ENCODE data around the gene GLYR1. TPM values are rescaled to one million over a fixed set of nuclear protein-coding genes. Genes with fewer than 3 reads are reported as not detected.

The GLYR1 gene
- total and polyA plus RNA-seq, 2 donors (not counting 1 experiment from before 2014, with no cell fraction given) = 34.0 to 137 TPM

GRCh38 chr16:4813251-4814003 is 33.7 kb downstream of the GLYR1 start:
- DNase-seq (no peak), ATAC-seq (ENCODE audit: low read depth) (no peak)
- WGBS (ENCODE audit: insufficient coverage) = 98% methylated on average over 16 of the region's 16 CpGs
- ChIA-PET POLR2A (no interaction called here), CTCF (no interaction called here)
- H3K4me3 Mint-ChIP-seq = no peak overlapping the region
- H3K4me1 ChIP-seq (ENCODE audit: control insufficient read depth in 2 of 2, insufficient read depth in 2 of 2, low read length in 2 of 2) = no peaks in the 10 kb centered on the region
- H3K4me3 ChIP-seq (ENCODE audit: control extremely low read depth in 1 of 5, extremely low read depth in 1 of 5, insufficient read depth in 1 of 5, low read depth in 2 of 5, low read length in 4 of 5) = no peak overlapping the region
- H3K79me2 ChIP-seq (ENCODE audit: control insufficient read depth, insufficient read depth, low read length) = no peaks in the 10 kb centered on the region
- H3K27me3 Mint-ChIP-seq = no peaks in the 10 kb centered on the region
- no peak overlapping the region for H3K27ac ChIP-seq (ENCODE audit: low read length in 2 of 2)
- H3K36me3 ChIP-seq (replicated peaks in 1 of 2; ENCODE audit: control extremely low read depth in 1 of 2, control insufficient read depth in 1 of 2, extremely low read depth in 1 of 2, insufficient read depth in 2 of 2, low read length in 1 of 2) = peaks cover 1 to 60% of the 10 kb centered on the region in 2 experiments
- H2AFZ ChIP-seq (ENCODE audit: insufficient read depth, low read depth, low read length, poor library complexity, severe bottlenecking) = no peak overlapping the region
- TF ChIP-seq EZH2 (IDR thresholded peaks at IDR 0.05; ENCODE audit: borderline replicate concordance, insufficient read depth, low read depth, low read length, poor library complexity, severe bottlenecking) (no peak), CTCF (IDR thresholded peaks at IDR 0.05) (no peak)
- H3K9me3 Mint-ChIP-seq (ENCODE audit: insufficient read depth) = no peaks in the 10 kb centered on the region
- no peak overlapping the region for H3K9ac ChIP-seq (ENCODE audit: low read length)
- no peaks in the 10 kb centered on the region for H3K4me1 Mint-ChIP-seq
- H3K27me3 ChIP-seq (replicated peaks in 1 of 4; ENCODE audit: control extremely low read depth in 1 of 4, control insufficient read depth in 3 of 4, insufficient read depth in 4 of 4, low read length in 3 of 4) = no peaks in the 10 kb centered on the region
- no peak overlapping the region for H3K27ac Mint-ChIP-seq
- no peaks in the 10 kb centered on the region for H3K9me3 ChIP-seq (ENCODE audit: control extremely low read depth in 1 of 3, control insufficient read depth in 2 of 3, insufficient read depth in 1 of 3, low read length in 2 of 3)
- no peaks in the 10 kb centered on the region for H4K20me1 ChIP-seq (ENCODE audit: control insufficient read depth, insufficient read depth, low read length, poor library complexity, severe bottlenecking)
- no peak overlapping the region for H3K4me2 ChIP-seq (replicated peaks; ENCODE audit: low read depth, low read length, poor library complexity, severe bottlenecking)
- intact Hi-C loops (cut with micrococcal nuclease) = no loop called here

- no peak overlapping the region for H2AFZ ChIP-seq (ENCODE audit: insufficient read depth, low read depth, low read length, poor library complexity, severe bottlenecking)
- ChIA-PET POLR2A (no interaction called here), CTCF (interaction anchor here (0.8 kb wide), 1 partner anchor 9 kb away, joined by 3 read pairs; no protein-coding TSS in a partner anchor)
- DNase-seq = no peak
- no peaks in the 10 kb centered on the region for H3K79me2 ChIP-seq (ENCODE audit: control insufficient read depth, insufficient read depth, low read length)
- peaks cover 1 to 54% of the 10 kb centered on the region in 2 experiments for H3K36me3 ChIP-seq (replicated peaks in 1 of 2; ENCODE audit: control extremely low read depth in 1 of 2, control insufficient read depth in 1 of 2, extremely low read depth in 1 of 2, insufficient read depth in 2 of 2, low read length in 1 of 2)
- Mint-ChIP-seq H3K27me3 (no peaks in the 10 kb centered on the region), H3K4me3 (no peak overlapping the region), H3K27ac (no peak overlapping the region), H3K9me3 (ENCODE audit: insufficient read depth) (no peaks in the 10 kb centered on the region), H3K4me1 (no peaks in the 10 kb centered on the region)
- TF ChIP-seq CTCF (IDR thresholded peaks at IDR 0.05) (no peak), EZH2 (IDR thresholded peaks at IDR 0.05; ENCODE audit: borderline replicate concordance, insufficient read depth, low read depth, low read length, poor library complexity, severe bottlenecking) (no peak)
- WGBS (ENCODE audit: insufficient coverage) = 96% methylated on average over 9 of the region's 9 CpGs
- no peak overlapping the region for H3K4me3 ChIP-seq (ENCODE audit: control extremely low read depth in 1 of 5, extremely low read depth in 1 of 5, insufficient read depth in 1 of 5, low read depth in 2 of 5, low read length in 4 of 5)
- H3K9me3 ChIP-seq (ENCODE audit: control extremely low read depth in 1 of 3, control insufficient read depth in 2 of 3, insufficient read depth in 1 of 3, low read length in 2 of 3) = no peaks in the 10 kb centered on the region
- no peaks in the 10 kb centered on the region for H3K27me3 ChIP-seq (replicated peaks in 1 of 4; ENCODE audit: control extremely low read depth in 1 of 4, control insufficient read depth in 3 of 4, insufficient read depth in 4 of 4, low read length in 3 of 4)
- ATAC-seq (ENCODE audit: low read depth) = no peak
- intact Hi-C loops (cut with micrococcal nuclease) = no loop called here
- no peak overlapping the region for H3K27ac ChIP-seq (ENCODE audit: low read length in 2 of 2)
- no peak overlapping the region for H3K9ac ChIP-seq (ENCODE audit: low read length)
- no peaks in the 10 kb centered on the region for H4K20me1 ChIP-seq (ENCODE audit: control insufficient read depth, insufficient read depth, low read length, poor library complexity, severe bottlenecking)
- H3K4me1 ChIP-seq (ENCODE audit: control insufficient read depth in 2 of 2, insufficient read depth in 2 of 2, low read length in 2 of 2) = no peaks in the 10 kb centered on the region
- no peak overlapping the region for H3K4me2 ChIP-seq (replicated peaks; ENCODE audit: low read depth, low read length, poor library complexity, severe bottlenecking)
Observed at GRCh38 chr16:4811773-4812172, 35.3 kb downstream of the GLYR1 start.

All from B cell (primary cell).